Limb (tissue), 2 donors: ENCODE data around the gene CADM3.

Experiments used
- DNase-seq, 2 donors: peaks; one replicate each; pipeline ENCODE4 v3.0.0-alpha.2; 2016; ENCODE audit errors: extremely low spot score in 2 of 2

Gene CADM3

GRCh38 chr1:159172614-159173291 lies 1.3 kb downstream of the CADM3 start:
- peak in 1 of 2 donors; percentile 46 for DNase-seq

GRCh38 chr1:159173320-159173719 lies 1.9 kb downstream of the CADM3 start:
- no peak for DNase-seq

- DNase-seq: no peak
Measured at GRCh38 chr1:159175571-159175970, 4.2 kb downstream of the CADM3 start.

GRCh38 chr1:159177272-159177907 lies 6.0 kb downstream of the CADM3 start:
- DNase-seq: peak; percentile 74 to 76

GRCh38 chr1:159179906-159180305 lies 8.5 kb downstream of the CADM3 start:
- DNase-seq: no peak

- no peak for DNase-seq
Measured at GRCh38 chr1:159180516-159180915, 9.1 kb downstream of the CADM3 start.

GRCh38 chr1:159181328-159182024 lies 10.1 kb downstream of the CADM3 start:
- no peak for DNase-seq

GRCh38 chr1:159184201-159184600 lies 12.8 kb downstream of the CADM3 start:
- no peak for DNase-seq

- no peak for DNase-seq
Measured at GRCh38 chr1:159185121-159185520, 13.7 kb downstream of the CADM3 start.

GRCh38 chr1:159187033-159187432 lies 15.6 kb downstream of the CADM3 start:
- no peak for DNase-seq

- no peak for DNase-seq
Measured at GRCh38 chr1:159187647-159188374, 16.4 kb downstream of the CADM3 start.

GRCh38 chr1:159188375-159188788 lies 17.0 kb downstream of the CADM3 start:
- DNase-seq: peak; percentile 23 to 71

- no peak for DNase-seq
Measured at GRCh38 chr1:159190441-159190840, 19.0 kb downstream of the CADM3 start.

GRCh38 chr1:159196543-159196942 lies 25.1 kb downstream of the CADM3 start:
- DNase-seq: no peak

- DNase-seq: peak; percentile 36 to 81
Measured at GRCh38 chr1:159197561-159198557, 26.4 kb downstream of the CADM3 start.

GRCh38 chr1:159199901-159200300 lies 28.5 kb downstream of the CADM3 start:
- no peak for DNase-seq

GRCh38 chr1:159200769-159201168 lies 29.4 kb downstream of the CADM3 start:
- no peak for DNase-seq

GRCh38 chr1:159201642-159202041 lies 30.2 kb downstream of the CADM3 start:
- DNase-seq: no peak

- DNase-seq: no peak
Measured at GRCh38 chr1:159203610-159204009, 32.2 kb downstream of the CADM3 start.
